GM15510 (cell line): ENCODE data around the gene TUBB6.

ENCODE experiments used
- POLR2A ChIP-seq: IDR thresholded peaks from 3 replicates; pipeline ENCODE4 v1.6.1; 2011; ENCODE audit warnings: borderline replicate concordance; ENCODE audit not compliant: insufficient read length; ENCODE audit errors: extremely low read depth

TUBB6 gene

DNA sequence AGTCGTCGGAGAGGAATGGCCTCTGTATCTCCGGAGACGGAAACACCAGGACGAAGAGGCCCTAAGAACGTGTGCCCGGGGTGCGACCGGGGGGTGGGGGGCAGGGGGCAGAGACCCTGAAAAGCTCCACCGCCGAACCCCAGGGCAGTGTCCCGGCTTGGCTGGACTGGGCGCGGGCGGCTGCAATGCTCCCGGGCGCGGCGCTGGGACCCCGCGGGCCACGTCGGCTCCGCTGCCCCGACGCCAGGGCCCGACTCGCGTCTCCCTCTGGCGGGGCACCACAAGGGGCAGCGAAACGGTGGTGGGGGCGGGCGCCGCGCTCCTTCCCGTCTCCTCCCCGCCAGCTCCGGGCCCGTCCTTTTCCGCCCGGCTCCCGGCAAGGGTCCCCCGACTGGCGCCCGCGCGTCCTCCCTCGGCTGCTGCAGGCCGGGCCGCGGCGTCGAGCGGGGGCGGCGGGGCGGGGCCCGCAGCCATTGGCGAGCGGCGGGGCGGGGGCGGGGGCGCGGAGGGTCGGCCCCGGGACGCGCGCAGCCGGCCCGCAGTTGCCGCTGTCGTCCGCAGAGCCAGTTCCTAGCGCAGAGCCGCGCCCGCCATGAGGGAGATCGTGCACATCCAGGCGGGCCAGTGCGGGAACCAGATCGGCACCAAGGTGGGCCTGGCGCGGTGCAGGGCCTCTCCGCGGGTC lies at the start of gene TUBB6:
TSS of gene TUBB6 (plus strand) at position 541 of the 685 bp plus-strand sequence. CDS start at position 593, 52 bp downstream.
- TF ChIP-seq POLR2A, result peak; percentile 46

DNA sequence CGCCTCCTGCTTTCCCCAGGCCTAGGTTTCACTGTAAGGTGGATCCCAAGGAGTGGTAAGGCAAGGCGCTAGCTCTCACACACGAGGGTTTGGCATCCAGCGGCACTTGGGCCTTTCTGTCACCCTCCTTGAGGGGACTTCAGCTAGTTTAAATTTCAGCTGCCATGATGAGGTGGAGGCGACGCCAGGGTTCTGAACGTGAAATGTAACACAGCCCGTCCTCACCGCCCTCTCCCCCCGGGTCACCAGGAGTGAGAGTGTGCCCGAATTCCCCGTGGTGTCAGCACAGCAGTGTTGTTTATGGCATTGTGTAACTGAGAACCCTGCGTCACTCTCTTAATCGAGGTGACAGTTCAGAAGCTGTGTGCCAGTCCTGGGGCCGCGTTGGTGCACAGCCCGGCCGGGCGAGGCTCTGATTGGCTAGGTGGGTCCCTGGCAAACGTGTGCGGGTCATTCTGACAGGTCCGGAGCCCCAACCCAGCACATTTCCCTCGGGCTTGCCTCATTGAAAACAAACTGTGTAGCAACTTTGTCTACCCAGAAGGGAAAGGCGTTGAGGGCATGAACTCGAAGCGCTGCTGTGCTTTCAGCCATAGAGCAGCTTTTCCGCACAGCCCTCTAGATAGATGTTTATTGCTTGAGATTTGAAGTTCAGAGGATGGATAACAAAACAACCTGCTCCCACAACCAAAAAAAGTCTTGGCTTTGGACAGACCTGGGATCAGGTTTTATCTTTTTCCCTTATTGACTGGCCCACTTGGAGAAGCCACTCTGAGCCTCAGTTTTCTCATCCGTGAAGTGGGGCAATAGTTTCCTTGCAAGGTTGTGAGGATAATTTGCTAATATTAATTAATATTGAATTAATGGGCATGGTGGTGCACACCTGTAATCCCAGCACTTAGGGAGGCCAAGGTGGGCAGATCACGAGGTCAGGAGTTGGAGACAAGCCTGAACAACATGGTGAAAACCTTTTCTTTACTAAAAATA lies 49.0 kb upstream of the TUBB6 start:
- no peak for TF ChIP-seq POLR2A

DNA sequence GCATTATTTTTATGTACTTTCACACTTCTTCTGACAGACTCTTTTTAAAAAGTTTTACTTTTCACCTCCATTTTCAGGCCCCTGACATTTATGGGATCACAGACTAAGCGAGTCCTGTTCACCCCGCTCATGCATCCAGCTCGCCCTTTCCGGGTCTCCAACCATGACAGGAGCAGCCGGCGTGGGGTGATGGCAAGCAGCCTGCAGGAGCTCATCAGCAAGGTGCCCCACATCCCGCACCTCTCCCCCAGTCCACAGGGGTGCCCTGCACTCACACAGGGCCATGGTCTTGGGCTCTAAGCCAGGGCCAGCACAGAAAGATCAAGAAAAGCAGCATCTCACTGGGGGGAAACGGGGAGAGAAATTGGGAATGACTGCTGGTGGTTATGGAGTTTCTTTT lies 45.3 kb upstream of the TUBB6 start:
- no peak for TF ChIP-seq POLR2A

DNA sequence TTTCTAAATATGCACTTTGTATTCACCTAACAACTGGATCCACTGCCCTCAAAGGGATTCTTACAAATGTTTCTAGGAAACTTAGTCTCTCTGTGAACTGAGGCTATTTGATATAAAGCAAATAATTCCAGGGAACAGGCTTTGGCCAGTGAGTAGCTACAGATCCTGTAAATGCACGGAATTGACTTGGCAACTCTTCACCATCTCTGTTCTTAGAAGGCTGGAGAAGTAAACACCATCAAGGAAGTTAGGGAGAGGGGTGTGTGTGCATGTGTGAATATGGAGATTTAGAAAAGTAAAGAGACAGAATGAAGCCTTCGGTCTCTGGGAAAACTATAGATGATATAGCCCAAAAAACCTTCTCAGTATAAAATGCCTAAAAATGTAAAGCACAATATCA lies 43.2 kb upstream of the TUBB6 start:
- no peak for TF ChIP-seq POLR2A

DNA sequence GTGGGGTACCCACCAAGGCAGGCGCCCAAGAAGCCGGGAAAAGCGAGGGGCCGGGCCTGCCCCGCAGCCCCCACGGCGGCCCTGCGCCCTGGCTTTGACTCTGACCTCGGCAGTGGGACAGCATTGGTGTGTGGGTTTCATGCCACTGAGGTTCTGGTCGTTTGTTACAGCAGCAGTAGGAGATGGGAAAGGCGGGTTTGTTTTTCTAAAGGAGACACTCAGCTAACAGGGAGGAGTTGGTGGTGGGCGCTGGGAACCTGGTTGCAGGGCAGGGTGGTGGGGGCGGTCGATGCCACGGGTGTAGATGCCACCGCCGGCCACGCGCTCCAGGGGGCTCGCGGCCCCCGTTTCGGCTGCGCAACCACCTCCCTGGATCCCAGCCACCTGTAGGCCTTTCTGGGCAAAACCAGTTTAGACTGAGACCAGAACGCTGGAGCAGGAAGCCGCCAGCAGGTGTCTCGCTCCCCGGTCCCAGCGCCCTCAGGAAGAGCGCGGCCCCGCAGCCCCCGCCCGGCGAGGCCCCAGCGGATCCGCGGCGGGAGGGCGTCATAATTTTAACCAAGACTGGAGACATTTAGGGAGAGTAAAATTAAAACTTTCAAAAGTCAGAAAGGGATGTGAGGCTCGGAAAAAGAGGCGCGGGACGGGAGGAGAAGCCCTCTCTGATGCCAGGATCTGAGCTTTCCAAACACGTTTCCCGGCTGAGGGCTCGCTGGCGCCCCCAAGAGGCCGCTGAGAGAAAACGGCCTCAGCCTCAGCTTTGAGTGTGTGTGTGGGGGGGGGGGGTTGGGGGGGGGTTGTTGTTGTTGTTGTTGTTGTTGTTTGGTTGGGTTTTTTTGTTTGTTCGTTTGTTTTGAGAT lies 36.4 kb upstream of the TUBB6 start:
- TF ChIP-seq POLR2A, result no peak

DNA sequence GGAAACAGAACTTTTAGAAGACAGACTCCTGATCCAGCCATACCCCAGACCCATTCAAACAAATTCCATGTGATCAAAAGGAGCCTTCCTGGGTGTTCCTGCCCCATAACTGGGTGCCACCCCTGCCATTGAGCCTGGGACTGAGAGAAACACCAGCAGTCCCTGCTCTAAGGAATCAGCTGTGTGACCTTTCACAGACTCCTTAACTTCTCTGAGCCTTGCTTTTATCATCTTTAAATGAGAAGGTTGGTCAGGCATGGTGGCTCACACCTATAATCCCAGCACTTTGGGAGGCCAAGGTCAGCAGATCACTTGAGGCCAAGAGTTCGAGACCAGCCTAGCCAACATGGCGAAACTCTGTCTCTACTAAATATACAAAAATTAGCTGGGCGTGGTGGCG lies 33.2 kb upstream of the TUBB6 start:
- TF ChIP-seq POLR2A, result no peak

DNA sequence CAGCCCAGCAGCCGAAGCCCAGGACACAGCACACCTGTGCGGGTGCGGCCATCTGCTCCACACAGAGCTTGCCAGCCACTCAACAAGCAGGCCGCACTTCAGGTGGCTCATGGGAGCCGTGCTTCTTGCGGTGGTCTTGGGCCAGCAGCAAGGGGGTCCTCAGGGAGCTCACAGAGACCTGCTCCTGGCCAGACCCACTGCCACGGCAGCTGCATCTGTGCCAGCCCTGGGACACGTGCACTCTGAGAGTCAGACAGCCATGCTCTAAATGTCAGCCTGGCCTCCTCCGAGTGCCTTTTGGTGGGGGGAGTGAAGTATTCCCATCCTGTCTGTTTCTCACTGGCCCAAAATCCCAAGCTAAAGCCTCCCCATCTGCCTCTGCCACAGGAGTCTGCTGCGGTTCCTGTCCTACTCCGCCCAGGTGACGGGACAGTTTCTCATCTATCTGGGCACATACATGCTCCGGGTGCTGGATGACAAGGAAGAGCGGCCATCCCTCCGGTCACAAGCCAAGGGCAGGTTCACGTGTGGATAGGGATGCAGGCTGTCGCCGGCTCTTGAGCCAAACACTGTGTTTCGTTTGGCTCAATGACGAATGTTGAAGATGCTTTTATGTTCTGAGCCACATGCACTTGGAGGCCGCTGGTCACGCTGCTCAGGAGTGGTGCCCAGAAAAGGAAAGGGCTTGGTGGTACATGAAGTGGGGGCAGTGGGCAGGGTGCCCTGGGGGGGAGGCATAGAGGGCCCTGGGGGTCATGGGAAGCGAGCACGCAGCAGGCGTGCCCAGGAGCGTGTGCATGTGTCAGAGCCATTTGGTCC lies 31.1 kb upstream of the TUBB6 start:
- TF ChIP-seq POLR2A, result no peak

DNA sequence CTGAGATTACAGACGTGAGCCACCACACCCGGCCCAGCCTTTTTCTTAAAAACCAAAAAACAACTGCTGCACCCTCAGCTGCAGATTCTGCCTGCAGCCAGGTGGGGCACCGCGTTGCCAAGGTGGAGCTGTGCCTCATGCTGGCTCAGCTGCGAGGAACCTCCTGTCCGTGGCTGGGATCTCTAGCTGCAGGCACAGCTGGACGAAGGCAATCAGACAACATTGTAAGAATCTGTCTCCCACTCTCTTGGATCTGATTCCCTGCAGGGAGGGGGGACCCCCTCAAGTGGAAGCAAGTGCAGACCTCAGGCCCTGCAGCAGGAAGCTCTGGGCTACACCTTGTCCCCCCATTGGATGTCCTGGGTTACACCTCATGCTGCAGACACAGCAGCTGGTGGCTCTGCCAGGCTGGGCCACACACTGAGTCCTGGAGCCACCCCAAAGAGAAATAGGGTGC lies 29.8 kb upstream of the TUBB6 start:
- TF ChIP-seq POLR2A, result no peak

DNA sequence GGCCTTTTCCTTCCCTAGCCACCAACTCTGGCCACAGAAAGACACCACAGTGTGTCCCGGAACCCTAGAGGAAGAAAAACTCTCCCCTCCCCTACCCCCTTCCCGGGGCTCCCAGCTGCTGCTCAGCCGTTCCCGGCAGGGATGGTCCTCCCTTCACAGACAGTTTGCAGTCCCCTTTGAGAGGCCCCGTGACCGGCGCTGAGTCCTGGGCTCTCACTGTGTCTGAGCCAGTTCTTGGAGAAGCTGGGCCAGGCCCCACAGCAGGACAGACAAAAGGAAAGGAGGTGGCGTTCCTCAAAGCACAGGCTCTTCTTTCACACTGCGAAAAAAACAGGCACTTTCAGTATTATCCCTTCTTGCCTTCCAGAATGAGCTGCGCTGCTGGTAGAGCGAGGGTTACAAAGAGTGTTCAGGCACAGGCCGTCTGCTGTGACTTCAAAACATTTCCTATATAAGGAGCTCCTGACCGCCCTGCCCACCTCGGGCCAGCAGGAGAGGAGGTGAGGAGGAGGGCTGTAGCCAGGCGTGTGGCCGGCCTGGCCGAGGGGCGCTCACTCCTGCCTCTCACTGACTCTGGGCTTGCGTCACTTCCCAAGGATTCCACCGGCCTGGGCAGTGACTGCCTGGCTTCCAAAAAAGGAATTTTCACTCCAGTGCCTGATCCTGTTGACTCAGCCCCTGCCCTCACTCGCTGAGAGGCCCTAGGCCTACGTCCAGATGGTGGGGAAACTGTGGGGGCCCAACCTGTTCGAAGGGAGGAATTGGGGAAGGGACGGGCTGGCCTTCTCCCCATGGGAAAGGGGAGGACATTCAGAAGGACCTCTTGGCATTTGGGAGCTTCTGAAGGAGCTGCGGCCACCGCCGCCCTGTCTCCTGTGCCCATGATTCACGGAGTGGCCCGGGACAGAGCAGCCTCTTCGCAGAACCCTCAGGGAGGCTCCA lies 29.0 kb upstream of the TUBB6 start:
- no peak for TF ChIP-seq POLR2A

DNA sequence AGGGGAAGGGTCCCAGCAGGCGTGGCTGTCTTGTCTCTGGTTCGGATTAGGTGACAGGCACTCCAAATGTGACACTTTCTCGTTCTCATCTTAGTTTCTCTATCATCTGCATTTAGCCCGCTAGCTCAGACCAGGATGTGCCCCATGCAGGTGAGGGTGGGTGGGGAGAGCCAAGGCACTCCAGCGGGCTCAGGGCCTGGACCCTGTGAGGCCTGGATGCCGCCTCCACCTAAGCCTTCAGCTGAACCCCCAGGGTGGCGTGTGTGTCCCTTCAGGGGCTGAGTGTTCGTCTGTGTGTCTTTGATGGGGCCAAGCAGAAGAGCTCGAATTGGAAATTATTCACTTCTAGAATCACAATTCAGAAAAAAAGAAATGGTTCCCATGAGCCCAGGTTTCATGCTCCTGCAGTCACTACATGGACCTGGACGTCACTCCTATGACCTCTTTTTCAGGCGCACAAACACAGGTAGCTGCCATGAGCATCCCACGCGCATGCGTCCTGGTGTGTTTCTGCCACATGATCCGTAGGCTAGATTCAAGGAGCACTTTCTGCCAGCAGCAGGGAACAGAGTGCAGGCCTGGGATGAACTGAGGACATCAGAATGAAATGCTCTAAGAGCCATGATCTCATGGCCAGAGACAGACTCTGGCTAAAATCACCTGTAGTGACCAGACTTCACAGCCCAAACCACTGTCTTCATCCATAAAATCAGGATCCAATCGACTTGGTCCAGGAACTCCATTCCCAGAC lies 28.1 kb upstream of the TUBB6 start:
- TF ChIP-seq POLR2A, result no peak

DNA sequence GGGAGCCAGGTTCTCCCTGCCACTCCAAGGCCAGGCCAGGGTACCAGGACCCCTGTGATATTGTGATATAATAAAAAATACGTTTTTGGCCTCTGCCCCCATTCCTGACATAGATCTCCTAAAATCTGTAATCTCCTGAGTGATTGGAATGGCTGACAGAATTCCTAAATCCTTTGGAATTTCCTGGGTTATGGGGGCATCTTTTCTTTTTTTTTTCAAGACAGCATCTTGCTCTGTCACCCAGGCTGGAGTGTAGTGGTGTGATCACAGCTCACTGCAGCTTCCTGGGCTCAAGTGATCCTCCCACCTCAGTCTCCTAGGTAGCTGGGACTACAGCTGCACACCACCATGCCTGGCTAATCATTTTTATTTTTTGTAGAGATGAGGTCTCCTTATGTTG lies 26.2 kb upstream of the TUBB6 start:
- no peak for TF ChIP-seq POLR2A

DNA sequence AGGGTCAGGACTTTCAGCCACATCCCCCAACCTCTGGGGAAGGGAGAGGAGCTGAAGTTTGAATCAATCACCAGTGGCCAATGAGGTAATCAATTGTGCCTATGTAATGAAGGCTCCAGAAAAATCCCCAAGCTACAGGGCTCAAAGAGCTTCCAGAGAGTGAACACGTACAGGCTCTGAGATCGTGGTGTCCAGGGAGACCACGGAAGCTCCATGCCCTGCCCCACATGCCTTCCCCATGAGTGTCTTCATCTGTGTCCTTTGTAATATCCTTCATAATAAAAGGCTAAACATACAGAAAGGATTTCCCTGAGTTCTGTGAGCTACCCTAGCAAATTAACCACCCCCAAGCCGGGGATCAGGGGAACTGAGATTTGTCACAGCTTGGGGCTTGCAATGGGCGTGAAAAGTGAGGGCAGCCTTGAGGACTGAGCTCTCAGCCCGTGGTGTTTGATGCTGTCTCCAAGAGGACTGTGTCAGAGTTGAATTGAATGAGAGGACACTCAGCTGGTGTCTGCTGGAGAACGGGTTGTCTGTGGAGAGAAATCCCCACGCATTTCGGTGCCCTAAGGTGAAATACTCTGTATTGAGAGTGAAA lies 25.5 kb upstream of the TUBB6 start:
- TF ChIP-seq POLR2A, result no peak
